GM06990 (cell line): Measurements from ENCODE around the gene HYAL3.

Experiments
- DNase-seq: peaks from one replicate; pipeline ENCODE4 v3.0.0-alpha.2; 2011; ENCODE audit not compliant: insufficient read length; ENCODE audit errors: extremely low read depth
- H3K27me3 ChIP-seq: replicated peaks from 2 replicates; pipeline ENCODE4 v1.6.0; 2011; ENCODE audit warnings: low read length; ENCODE audit not compliant: control insufficient read depth, insufficient read depth
- H3K36me3 ChIP-seq: 2 replicates; pipeline ENCODE4 v1.5.1; 2011; ENCODE audit warnings: low read length; ENCODE audit not compliant: control insufficient read depth, insufficient read depth
- H3K4me3 ChIP-seq: replicated peaks from 2 replicates; pipeline ENCODE4 v1.5.1; 2011; ENCODE audit warnings: low read depth, mild to moderate bottlenecking, control low read depth, low read length
- CTCF ChIP-seq: IDR thresholded peaks from 2 replicates; pipeline ENCODE4 v1.5.1; 2011; ENCODE audit warnings: low read length, control low read depth, mild to moderate bottlenecking, inconsistent platforms; ENCODE audit not compliant: insufficient read depth, poor library complexity, severe bottlenecking

HYAL3 gene

DNA sequence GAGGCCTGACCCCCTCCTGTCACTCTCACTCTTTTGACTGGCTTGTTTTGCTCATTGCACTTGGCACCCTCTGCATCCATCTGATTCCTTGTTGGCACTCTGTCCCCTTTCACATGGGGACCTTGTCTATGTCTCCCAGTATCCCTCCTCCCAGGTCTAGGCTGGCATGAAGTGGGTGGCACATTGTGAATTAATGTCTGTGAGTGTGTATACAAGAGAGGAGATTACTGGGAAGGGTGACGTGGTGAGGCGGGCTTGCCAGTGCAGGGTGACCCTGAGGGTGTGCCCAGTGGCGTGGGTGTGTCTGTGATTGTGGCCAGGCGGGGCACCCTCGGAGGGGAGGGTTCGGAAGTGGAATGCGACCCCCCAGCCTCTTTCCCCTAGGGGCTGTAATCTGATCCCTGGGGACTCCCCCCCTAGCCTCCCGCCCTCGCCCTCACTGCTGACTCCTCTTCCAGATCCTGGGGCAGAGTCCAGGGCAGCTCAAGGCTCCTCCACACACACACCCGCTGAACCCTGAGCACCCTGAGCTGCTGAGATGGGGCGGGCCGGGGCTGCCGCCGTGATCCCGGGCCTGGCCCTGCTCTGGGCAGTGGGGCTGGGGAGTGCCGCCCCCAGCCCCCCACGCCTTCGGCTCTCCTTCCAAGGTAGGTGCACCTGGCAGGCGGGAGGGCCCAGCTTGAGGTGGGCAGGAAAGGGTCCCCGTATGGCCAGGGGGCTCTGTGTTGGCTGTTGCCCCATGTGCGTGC is 30.3 kb downstream of the HYAL3 start, which contains the start of gene SEMA3B:
TSS of gene SEMA3B (plus strand) at position 445 of the 749 bp plus-strand sequence. CDS start at position 539, 94 bp downstream.
- H3K4me3 ChIP-seq, result no peak within 1 kb of the TSS
- H3K27me3 ChIP-seq, result no peaks in the 10 kb centered on the region; the same call in 1 of the 2 replicates
- H3K36me3 ChIP-seq, result no peaks in the 10 kb centered on the region
- TF ChIP-seq CTCF, result no peak
- DNase-seq, result no peak

GRCh38 chr3:50268276-50268675 is 30.9 kb downstream of the HYAL3 start:
- no peaks in the 10 kb centered on the region for H3K36me3 ChIP-seq
- DNase-seq, result no peak
- TF ChIP-seq CTCF, result no peak
- no peaks in the 10 kb centered on the region for H3K27me3 ChIP-seq
- H3K4me3 ChIP-seq, result no peak overlapping the region

GRCh38 chr3:50267280-50267913 is 31.8 kb downstream of the HYAL3 start:
- H3K27me3 ChIP-seq, result no peaks in the 10 kb centered on the region
- DNase-seq, result no peak
- H3K4me3 ChIP-seq, result no peak overlapping the region
- no peaks in the 10 kb centered on the region for H3K36me3 ChIP-seq
- no peak for TF ChIP-seq CTCF

DNA sequence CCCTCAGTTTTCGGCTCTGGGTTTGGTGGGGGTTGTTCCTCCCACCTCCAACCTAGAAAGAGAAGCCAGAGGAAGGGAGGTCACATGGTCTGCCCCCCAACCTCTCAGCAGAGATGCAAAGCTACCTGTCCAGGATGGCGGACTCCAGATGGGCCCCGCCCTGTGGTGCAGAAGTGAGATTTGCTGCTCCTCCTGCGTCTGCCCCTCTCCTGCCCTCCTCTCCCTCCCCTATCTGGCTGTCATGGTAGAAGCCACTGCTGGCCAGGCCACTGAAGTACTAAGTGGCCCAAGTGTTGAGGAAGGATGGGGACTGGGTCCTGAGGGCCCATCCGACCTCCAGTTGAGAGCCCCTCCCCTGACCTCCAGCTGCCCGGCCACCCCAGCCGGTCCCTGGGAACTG is 32.4 kb downstream of the HYAL3 start:
- Histone ChIP-seq H3K4me3 (no peak overlapping the region), H3K27me3 (no peaks in the 10 kb centered on the region), H3K36me3 (no peaks in the 10 kb centered on the region)
- no peak for DNase-seq
- no peak for TF ChIP-seq CTCF

GRCh38 chr3:50266017-50266416 is 33.2 kb downstream of the HYAL3 start:
- no peak for TF ChIP-seq CTCF

GRCh38 chr3:50265571-50265970 is 33.6 kb downstream of the HYAL3 start:
- no peak for TF ChIP-seq CTCF
- Histone ChIP-seq H3K27me3 (no peaks in the 10 kb centered on the region), H3K4me3 (no peak overlapping the region), H3K36me3 (no peaks in the 10 kb centered on the region; the same call in 1 of the 2 replicates)
- DNase-seq, result no peak

More at GRCh38 chr3:50266017-50266416, 33.2 kb downstream of the HYAL3 start:
- H3K36me3 ChIP-seq, result no peaks in the 10 kb centered on the region
- no peaks in the 10 kb centered on the region for H3K27me3 ChIP-seq
- H3K4me3 ChIP-seq, result no peak overlapping the region
- DNase-seq, result no peak
